GM19395 (cell line): Measurements from ENCODE around the gene CFAP74.

Source experiments
- ATAC-seq: cut with Tn5 transposase; IDR thresholded peaks from one replicate; pipeline ENCODE4 v1.9.1; 2021; ENCODE audit warnings: mild to moderate bottlenecking, moderate library complexity; ENCODE audit not compliant: unreplicated experiment

Gene CFAP74

DNA sequence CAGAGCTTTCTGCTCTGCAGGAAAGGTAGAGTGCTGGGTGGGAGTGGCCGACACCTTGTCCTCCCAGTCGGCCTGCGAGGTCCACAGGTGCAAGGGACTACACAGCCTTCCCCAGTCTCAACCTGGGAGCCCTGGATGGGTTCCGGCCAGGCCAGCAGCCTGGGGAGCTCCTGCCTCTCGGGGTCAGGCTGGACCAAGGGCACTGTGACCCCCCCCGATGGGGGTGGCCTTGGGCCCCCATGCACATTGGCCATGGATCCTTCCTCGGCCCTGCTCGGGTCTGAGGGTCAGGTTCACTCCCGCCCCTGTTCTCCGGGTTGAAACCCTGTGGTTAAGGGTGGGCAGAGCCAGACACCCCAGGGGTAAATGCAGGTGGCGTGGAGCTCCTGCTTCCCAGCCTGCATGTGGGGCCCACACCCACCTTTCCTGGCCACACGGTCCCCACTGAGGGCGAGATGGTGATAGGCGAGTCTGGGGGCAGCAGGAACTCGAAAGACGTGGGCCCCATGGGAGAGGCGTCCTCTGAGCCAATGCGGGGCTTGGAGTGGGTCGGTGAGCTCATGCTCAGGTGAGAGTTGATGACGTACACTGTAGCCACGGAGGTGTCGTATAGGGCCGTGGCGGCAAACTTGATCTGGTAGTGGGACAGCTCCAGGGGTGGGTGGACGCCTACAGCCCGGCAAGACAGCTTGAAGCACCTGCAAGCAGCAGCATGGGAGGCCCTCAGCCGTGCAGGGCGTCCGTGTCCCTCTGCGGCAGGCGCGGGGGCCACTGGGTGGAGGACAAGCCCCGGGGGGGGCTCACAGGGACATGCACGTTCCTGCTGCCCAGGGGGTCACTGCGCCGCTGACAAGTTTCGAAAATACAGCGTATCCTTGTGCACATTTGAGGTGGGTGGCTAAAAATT is 73.7 kb downstream of the CFAP74 start:
- ATAC-seq: no peak

DNA sequence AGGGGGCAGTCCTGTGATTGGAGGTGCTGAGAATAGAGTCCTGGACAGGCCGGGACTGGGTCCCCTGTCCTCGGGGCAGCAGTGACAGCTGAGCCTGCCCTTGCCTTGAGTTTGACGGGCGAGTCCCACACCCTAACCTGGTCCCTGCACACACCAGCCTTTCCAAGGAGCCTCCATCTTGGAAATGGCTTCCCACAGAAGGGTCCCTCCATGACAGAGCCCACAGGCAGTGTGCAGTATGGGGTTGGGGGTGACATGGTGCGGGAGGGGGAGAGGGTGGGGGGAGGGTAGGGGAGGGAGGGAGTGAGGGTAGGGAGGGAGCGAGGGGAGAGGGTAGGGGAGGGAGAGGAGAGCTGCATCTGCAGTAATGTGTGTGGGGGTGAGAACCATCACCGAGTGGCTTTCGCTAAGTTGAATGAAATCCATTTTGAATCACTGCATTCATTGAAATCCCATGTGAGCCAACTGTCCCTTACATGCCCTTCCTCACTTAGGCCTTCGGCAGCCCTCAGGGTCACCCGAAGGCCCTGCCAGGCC is 74.4 kb downstream of the CFAP74 start:
- ATAC-seq: no peak

DNA sequence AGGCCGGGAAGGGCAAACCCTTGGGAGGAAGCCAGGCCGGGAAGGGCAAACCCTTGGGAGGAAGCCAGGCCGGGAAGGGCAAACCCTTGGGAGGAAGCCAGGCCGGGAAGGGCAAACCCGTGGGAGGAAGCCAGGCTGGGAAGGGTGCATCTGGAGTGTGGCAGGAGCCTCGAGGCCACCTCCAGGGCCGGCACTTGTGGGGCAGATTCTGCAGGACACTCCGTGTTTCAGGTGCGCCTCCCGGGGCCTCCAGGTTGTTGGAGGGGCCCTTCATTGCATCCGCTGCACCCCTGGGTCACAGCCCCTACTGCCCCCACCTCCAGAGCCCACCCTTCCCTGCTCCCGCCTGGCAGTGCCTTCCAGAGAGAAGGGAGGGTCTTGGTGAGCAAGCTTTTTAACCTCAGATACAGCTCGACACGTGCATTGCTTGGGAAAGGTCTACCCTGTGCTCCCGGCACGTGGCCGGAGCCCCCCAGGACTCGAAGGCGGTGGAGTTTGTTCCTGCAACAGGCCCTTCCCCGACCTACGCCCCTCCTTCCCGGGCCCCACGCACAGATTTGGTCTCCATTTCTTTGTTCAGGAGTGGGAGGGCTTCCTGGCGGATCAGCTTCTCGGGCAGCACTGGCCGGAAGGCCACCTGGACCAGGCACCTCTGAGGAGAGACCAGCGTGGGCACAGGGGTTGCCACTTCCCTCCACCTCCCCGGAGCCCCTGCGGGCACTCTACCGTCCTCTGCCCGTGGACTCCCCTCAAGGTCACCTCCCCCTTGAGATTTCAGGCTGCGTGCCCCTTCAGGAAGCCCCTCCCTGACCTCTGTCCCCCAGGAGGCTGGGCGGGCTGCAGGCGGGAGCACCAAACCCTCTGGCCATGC is 75.1 kb downstream of the CFAP74 start:
- no peak for ATAC-seq

DNA sequence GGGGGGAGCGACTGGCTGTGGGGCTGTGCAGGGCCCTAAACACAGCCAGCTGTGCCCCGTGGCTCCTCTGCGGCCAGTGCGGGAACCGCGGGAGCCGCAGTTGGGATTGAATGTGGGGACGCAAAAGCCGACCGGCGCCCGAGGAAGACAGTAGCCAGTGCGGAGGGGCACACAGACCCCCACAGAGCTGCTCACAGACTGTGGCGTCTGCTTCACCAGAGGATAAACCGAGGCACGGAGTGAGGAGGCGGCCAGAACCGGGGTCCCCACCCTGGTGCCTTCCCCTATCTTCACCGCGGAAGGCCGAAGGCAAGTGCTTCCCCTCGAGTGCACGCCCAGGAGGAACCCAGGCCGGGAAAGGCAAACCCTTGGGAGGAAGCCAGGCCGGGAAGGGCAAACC is 75.8 kb downstream of the CFAP74 start:
- no peak for ATAC-seq

DNA sequence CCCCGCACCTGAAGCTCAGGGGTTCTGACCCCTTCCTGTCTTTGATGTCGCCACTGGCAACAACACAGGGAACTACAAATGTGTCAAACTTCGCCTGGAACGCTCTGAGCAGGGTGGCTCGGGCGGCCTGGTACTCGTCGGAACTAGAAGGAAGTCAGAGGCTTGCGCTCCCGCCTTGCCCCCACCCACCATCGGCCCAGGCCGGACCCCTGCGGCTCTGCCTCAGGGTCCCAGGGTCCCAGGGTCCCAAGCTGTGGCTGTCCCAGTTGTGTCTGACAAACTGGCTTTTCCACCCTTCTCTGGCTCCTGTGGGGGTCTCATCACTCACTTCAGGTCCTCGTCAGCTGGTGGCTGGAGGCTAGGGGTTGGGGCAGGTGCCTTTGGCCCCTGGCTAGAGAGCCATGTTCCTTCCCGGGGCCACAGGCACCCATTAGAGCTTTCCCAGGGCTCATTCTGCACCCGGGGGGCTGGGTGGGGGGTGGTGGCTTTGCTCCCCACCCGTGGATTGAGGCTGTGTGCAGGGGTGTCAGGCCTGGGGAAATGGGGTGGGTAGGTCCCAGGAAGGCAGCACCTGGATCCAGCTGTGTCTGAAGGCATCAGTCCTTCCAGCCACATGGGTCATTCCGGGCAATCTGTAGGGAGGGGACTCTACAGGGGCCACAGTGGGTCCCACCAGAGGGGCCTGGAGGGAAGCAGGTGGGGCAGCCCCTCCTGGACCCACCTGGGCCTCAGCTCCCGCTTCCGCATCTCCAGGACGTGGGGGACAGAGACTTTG is 76.5 kb downstream of the CFAP74 start:
- no peak for ATAC-seq

DNA sequence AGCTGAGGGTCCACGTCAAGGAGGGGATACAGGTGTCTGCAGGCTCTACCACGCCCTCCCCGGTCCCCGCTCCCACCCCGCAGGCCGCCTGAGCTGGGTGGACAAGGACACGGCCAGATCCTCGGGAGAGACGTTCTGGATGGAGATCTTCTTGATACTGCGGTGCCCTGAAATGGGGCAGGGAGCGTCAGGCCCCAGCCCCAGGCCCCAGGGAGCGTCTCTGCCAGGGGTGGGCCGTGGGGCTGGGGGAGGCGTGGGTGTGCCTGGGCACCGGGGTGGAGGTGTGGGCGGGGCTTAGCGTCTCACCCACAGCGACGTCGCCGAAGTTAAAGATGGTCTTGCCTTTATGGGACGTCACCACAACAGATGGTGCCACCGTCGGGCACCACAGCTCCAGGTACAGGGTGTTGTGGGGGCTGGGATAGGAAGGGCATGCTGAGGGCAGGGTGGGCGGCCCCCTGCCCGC is 77.2 kb downstream of the CFAP74 start:
- no peak for ATAC-seq

DNA sequence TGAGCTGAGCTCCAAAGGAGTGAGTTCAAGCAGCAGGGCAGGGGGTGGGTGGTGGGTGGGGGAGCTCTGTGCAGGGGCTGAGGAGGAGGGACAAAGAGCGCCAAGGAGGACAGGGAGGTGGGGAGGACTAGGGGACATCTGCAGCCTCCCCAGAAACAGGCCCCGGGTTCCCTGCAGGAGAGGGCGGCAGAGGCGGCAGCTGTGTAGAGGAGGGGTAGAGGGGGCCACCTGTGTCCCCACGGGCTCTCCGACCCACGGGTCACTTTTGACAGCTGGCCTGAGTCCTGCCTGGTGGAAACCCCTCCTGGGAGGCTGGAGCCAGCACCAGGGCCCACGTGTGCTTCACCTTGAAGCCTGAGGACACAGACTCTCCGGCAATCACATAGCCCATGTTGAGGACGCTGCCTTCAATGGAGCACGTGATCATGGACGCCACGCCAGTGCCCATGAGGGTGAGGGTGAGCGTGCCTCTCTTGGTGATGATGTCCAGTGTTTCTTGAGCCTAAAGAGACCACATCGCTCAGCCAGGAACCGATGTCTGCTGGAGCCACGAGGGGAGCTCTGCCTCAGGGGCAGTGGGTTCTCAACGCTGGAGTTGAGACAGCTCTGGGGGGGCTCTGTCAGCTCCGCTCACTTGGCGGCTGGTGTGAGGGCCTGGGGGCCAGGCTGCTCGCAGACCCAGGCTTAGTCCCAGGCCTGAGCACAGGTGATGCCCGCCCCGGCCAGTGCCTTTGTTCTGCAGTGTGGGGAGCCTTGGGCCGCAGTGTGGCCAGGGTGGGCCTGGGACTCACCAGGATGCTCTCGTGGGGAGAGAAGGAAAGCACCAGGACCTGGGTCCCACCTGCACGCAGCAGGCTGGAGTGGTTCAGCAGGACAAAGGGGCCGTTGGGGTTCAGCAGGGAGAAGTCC is 77.9 kb downstream of the CFAP74 start:
- ATAC-seq: no peak

DNA sequence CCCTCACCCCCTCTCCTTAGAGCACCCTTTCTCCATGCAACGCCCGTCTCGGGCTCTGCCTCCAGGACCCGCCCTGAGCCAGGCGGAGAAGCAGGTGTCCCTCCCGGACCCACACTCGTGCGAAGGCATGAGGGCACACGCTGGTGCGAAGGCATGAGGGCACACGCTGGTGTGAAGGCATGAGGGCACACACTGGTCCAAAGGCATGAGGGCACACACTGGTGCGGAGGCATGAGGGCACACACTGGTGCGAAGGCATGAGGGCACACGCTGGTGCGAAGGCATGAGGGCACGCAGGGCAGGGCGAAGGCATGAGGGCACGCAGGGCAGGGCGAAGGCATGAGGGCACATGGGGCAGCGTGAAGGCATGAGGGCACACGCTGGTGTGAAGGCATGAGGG is 78.7 kb downstream of the CFAP74 start:
- no peak for ATAC-seq

DNA sequence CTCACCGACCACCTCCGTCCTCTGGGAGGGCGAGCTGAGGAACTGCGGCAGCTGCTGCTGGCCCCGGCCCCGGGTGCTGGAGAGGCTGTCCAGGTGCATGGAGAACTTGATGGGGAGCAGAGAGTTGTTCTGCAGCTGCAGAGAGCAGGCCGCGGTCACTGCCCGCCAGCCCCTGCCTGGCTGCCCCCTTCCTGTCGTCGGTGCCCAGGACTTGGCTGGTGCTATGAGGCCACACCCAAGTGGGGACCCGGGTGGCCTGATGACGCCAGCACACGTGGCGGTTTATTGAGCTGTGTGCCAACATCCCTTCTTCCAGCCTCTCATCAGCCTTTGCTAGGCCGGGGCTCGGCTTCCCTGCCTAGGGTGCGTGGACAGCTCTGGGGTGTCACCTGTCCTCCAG is 79.2 kb downstream of the CFAP74 start:
- no peak for ATAC-seq

DNA sequence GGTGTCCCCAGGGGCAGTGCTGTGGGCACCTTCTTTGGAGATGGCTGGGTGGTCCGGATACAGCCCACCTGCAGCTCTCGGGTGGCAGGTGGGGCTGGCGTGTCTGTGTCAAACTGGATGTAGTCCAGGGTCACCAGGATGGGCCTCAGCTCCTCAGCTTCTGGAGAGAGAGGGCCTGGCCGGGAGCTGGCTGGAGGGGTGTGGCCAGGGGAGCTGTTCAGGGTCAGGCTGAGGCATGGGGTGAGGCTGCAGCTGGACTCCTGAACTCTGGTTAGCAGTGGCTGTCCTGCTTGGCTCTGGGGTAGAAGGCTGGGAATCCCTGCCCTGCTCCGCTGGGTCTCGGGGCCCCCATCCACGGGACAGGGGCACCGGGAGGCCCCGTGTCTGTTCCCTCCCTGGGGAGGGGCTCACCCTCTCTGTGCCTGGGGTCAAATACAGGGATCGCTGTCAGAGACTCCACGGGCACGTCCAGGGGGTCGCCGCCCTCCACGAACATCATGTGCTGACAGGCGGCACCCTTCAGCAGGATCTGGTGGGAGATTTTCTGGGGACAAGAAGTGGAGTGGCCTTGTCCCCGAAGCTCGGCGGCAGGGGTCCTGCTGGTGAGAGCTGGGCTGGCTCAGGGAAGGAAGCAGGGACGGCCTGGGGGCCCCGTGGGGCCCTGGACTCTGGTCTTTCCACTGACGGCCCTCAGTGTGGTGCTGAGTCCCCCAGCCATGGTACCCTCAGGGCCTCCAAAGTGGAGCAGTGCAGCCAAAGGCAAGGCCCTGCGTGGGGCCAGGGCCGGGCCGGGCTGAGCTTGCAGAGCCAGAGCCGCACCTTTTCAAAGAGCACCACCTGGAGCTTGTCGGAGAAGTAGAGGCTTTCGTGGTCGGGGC is 80.4 kb downstream of the CFAP74 start:
- ATAC-seq: no peak

DNA sequence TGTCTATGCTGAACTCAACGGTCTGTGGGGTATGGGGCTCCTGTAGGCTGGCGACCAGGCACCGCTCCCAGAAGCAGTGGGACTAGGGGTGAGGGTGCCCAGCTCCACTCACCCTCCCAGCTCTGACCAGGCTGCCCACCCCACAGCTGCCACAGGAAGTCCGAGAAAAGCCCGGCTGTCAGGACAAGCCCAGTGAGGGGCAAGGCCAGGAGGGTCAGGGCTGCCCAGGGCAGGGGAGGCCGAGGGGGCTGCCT is 81.0 kb downstream of the CFAP74 start:
- no peak for ATAC-seq

DNA sequence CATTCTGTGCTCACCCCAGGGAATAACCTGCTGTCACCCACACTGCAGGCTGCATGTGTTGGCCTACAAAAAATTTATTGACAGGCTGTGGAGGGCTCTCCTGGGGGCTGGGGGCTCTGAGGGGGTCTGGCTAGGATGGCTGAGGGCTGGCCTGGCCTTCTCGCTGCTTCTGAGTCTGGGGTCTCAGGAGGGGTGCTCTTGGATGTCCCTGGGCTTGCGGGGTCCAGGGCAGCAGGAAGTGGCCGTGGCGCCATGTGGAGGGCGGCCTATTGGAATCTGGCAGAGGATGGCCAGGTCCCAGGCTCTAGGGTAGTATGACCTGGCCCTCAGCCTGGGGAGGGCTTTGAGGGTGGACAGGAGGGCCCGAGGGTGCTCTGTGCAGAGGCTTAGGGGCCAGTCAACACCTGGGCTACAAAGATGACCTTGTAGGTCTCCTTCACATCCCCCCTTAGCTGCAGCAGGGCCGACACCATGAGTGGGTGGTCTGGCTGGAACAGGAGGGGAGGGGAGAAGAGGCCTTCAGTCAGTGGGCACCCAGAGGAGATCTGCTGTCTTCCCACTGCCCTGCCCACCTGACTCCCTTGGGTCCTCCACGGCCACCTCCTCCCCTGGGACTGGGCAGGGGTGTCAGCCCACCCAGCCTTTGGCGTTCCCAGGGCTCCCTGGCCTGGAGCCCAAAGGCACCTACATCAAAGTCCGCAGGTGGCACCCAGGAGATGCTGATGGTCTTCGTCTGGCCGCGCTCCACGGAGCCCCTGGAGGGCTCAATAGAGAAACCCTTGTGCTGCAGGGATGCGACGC is 81.5 kb downstream of the CFAP74 start:
- no peak for ATAC-seq

DNA sequence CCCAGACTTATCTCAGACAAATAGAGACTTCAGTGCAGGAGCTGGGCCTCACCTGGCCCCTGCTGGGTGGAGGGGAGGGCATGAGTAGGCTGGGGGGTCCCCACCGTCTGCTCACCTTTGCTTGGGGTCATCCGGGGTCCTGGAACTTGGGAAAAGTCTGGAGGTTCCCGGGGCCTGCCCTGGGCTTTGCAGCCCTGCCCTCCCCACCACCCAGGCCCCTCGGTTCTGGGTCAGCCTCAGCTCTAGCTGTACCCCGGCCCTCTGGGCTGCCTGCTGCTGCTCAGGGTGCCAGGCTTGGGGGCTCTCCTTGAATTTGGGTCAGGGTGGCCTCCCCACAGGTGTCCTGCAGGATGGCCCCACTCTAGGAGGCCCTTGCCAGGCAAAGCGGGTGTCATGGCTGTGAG is 82.1 kb downstream of the CFAP74 start:
- no peak for ATAC-seq

DNA sequence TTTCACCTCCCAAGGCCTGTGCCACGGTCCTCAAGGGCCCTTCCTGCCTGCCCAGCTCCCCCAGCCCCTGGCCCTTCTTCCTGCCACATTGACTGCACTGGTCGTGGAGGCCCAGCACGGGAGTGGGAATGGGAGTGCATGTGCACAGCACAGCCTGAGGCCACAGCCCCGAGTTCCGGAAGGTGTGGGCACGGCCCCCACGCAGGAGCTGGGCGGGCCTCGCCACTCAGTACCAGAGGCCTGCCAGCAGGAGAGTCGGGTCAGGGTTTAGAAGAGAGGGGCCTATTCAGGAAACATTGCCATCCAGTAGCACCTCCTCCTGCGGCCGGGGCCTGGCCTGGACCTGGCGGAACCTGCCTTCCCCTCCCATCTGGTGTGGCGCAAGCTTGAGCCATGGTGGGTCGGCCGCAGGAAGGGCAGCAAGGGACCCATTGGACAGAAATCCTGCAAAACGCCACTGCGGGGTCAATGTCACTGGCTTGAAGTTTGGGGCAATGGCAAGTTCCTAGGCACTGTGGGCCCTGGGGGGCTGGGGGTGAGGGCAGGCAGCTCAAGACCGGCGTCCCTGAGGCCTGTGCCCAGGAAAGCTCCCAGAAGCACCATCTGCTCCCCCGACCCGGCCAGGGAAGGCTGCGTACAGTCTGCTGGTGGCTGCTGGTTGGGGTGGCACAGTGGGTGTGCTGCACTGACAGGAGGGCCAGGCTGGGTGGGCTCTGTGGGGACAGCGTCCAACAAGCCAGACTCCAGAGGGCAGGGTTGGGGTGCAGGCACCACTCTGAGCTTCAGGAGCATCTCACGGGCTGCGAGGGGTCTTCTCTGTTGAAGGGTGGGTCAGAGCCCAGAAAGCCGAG is 82.8 kb downstream of the CFAP74 start:
- ATAC-seq: no peak

DNA sequence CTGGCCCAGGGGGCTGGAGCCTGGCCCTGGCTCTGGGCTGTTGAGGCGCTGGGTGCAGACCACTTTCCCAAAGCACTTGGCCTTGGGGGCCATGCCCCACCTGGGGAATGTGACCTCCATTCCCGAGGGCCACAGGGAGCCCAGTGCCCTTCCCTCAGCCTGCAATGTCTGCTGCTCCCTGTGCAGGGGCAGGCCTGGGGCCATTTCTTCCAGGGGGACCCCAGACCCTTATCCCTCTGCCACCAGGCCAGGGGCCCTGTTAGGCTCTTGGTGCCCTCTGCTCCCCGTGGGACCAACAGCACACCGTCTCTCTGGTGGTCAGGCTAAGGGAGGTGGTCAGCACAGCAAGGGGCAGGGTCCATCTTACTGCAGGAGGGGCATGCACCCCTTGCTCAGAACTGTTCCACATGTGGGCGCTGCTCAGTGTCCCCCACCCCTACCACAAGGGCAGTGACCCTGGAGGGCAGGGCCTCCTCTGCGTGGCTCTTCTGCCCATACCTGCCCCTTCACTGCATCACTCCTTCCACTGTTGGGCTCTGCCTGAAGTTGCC is 83.5 kb downstream of the CFAP74 start:
- ATAC-seq: no peak

DNA sequence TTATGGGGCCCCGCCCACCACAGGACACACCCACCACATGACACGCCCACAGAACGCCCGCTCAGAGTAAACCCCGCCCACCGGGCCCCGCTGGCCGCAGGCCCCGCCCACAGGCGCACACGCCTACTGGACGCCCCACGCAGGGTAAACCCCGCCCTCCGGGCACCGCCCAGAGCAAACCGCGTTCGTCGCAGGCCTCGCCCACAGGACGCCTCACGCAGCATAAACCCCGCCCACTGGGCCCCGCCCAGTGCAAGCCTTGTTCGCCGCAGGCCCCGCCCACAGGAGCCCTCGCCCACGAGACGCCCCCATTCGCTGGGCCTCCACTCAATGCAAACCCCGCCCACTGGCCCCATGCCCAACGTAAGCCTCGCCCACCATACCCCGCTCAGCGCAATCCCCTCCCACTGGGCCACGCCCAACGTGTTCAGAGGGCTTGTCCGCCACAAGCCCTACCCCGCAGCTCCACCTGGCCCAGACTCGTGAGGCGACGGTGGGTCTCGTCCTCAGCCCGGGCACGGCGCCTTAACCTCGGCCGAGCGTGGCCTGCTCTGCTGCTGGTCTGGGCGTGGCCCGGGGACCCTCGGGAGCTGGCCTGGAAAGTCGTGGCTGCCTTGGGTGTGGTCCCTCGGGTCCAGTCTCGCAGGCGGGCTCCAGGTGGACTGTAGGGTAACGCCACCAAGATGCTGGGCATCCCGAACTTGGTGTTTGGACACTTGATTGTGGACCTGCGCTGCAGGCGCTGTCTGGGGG is 84.1 kb downstream of the CFAP74 start:
- peak; percentile 73 for ATAC-seq
